H9 (cell line): ENCODE measurements around the gene ATG2B. TPM values are rescaled to one million over a fixed set of nuclear protein-coding genes. Genes with fewer than 3 reads are reported as not detected.

Experiments used
- DNase-seq: peaks from one replicate; pipeline ENCODE4 v3.0.0-alpha.2; 2017
- H2AFZ ChIP-seq: one replicate; pipeline ENCODE4 v1.6.1; 2013; ENCODE audit warnings: mild to moderate bottlenecking, low read length, control low read depth, moderate library complexity
- H2AK5ac ChIP-seq: 2 replicates; pipeline ENCODE4 v1.6.1; 2013; ENCODE audit warnings: low read length, control low read depth, mixed read lengths; ENCODE audit not compliant: insufficient read length
- H2BK120ac ChIP-seq: one replicate; pipeline ENCODE4 v1.6.1; 2013; ENCODE audit warnings: low read depth, mild to moderate bottlenecking, low read length, control low read depth, inconsistent platforms; ENCODE audit not compliant: poor library complexity, severe bottlenecking
- H2BK12ac ChIP-seq: 2 replicates; pipeline ENCODE4 v1.6.1; 2013; ENCODE audit warnings: low read length, control low read depth, mixed read lengths, low read depth; ENCODE audit not compliant: insufficient read length
- H2BK15ac ChIP-seq: 2 replicates; pipeline ENCODE4 v1.6.1; 2013; ENCODE audit warnings: low read depth, low read length, control low read depth
- H2BK20ac ChIP-seq: one replicate; pipeline ENCODE4 v1.6.1; 2013; ENCODE audit warnings: low read depth, mild to moderate bottlenecking, low read length, control low read depth, inconsistent platforms; ENCODE audit not compliant: poor library complexity, severe bottlenecking
- H2BK5ac ChIP-seq: 2 replicates; pipeline ENCODE4 v1.6.1; 2013; ENCODE audit warnings: low read length, control low read depth, mixed read lengths; ENCODE audit not compliant: insufficient read length
- H3K14ac ChIP-seq: 2 replicates; pipeline ENCODE4 v1.6.1; 2013; ENCODE audit warnings: low read length, control low read depth; ENCODE audit not compliant: insufficient read depth
- H3K18ac ChIP-seq: 2 replicates; pipeline ENCODE4 v1.6.1; 2013; ENCODE audit warnings: low read depth, mild to moderate bottlenecking, mixed read lengths, low read length, control low read depth; ENCODE audit not compliant: insufficient read length
- H3K23ac ChIP-seq: 2 replicates; pipeline ENCODE4 v1.6.1; 2013; ENCODE audit warnings: low read length, control low read depth, mixed read lengths, low read depth; ENCODE audit not compliant: insufficient read length
- H3K23me2 ChIP-seq: 2 replicates; pipeline ENCODE4 v1.6.1; 2013; ENCODE audit warnings: low read depth, mild to moderate bottlenecking, mixed read lengths, low read length, control low read depth; ENCODE audit not compliant: insufficient read length, poor library complexity, severe bottlenecking
- H3K27ac ChIP-seq: 2 replicates; pipeline ENCODE4 v1.5.1; 2013; ENCODE audit warnings: low read length, control low read depth, mixed read lengths, low read depth; ENCODE audit not compliant: insufficient read length
- H3K27me3 ChIP-seq: 2 replicates; pipeline ENCODE4 v1.6.1; 2013; ENCODE audit warnings: low read length, control low read depth, inconsistent platforms; ENCODE audit not compliant: insufficient read depth
- H3K4ac ChIP-seq: 2 replicates; pipeline ENCODE4 v1.6.1; 2013; ENCODE audit warnings: low read depth, mild to moderate bottlenecking, control low read depth, inconsistent platforms, low read length, moderate library complexity
- H3K4me1 ChIP-seq: 2 replicates; pipeline ENCODE4 v1.6.1; 2013; ENCODE audit warnings: low read length, control low read depth, inconsistent platforms; ENCODE audit not compliant: insufficient read depth
- H3K4me2 ChIP-seq: 2 replicates; pipeline ENCODE4 v1.6.1; 2013; ENCODE audit warnings: low read length, control low read depth, mixed read lengths; ENCODE audit not compliant: insufficient read length, insufficient read depth
- H3K56ac ChIP-seq: 2 replicates; pipeline ENCODE4 v1.6.1; 2013; ENCODE audit warnings: low read depth, mild to moderate bottlenecking, mixed read lengths, low read length, control low read depth; ENCODE audit not compliant: insufficient read length
- H3K79me1 ChIP-seq: 2 replicates; pipeline ENCODE4 v1.6.1; 2013; ENCODE audit warnings: low read depth, mild to moderate bottlenecking, moderate library complexity, low read length, control low read depth, inconsistent platforms; ENCODE audit not compliant: insufficient read depth, poor library complexity, severe bottlenecking
- H3K79me2 ChIP-seq: 2 replicates; pipeline ENCODE4 v1.6.1; 2013; ENCODE audit warnings: low read length, control low read depth, inconsistent platforms; ENCODE audit not compliant: insufficient read depth
- H3K9ac ChIP-seq: 2 replicates; pipeline ENCODE4 v1.6.1; 2013; ENCODE audit warnings: low read length, control low read depth, mixed read lengths; ENCODE audit not compliant: insufficient read length; ENCODE audit errors: extremely low read depth
- H3K9me3 ChIP-seq: one replicate; pipeline ENCODE4 v1.6.1; 2013; ENCODE audit warnings: low read depth, low read length, inconsistent platforms; ENCODE audit not compliant: control insufficient read depth
- H3T11ph ChIP-seq: one replicate; pipeline ENCODE4 v1.6.1; 2013; ENCODE audit warnings: mild to moderate bottlenecking, low read length, control low read depth, inconsistent platforms
- H4K20me1 ChIP-seq: one replicate; pipeline ENCODE4 v1.6.1; 2013; ENCODE audit not compliant: control insufficient read depth, insufficient read length, insufficient read depth
- H4K5ac ChIP-seq: 2 replicates; pipeline ENCODE4 v1.6.1; 2013; ENCODE audit warnings: low read depth, mild to moderate bottlenecking, mixed read lengths, low read length, control low read depth; ENCODE audit not compliant: insufficient read length
- H4K8ac ChIP-seq: replicated peaks from 2 replicates; pipeline ENCODE4 v1.6.1; 2013; ENCODE audit warnings: low read length, control low read depth, mixed read lengths, low read depth; ENCODE audit not compliant: insufficient read length
- H4K91ac ChIP-seq: 2 replicates; pipeline ENCODE4 v1.6.1; 2013; ENCODE audit warnings: low read depth, mild to moderate bottlenecking, moderate library complexity, mixed read lengths, low read length, control low read depth; ENCODE audit not compliant: insufficient read length
- H3K27ac Mint-ChIP-seq, 3 experiments: 2 replicates in 2 of 3; 3 replicates in 1 of 3; pipeline ENCODE4 v1.8.0; 2020 to 2021; ENCODE audit warnings: mixed read lengths in 3 of 3, mild to moderate bottlenecking in 1 of 3, moderate library complexity in 1 of 3
- H3K27me3 Mint-ChIP-seq: 2 replicates; pipeline ENCODE4 v1.8.0; 2021; ENCODE audit warnings: low read depth, mild to moderate bottlenecking, moderate library complexity, mixed read lengths
- H3K36me3 Mint-ChIP-seq, 3 experiments: 2 replicates in 2 of 3; 3 replicates in 1 of 3; pipeline ENCODE4 v1.8.0; 2020 to 2021; ENCODE audit warnings: low read depth in 3 of 3, mixed read lengths in 3 of 3; ENCODE audit not compliant: insufficient read depth in 1 of 3
- H3K4me1 Mint-ChIP-seq, 2 experiments: 2 replicates each; pipeline ENCODE4 v1.8.0; 2020; ENCODE audit warnings: mixed read lengths in 2 of 2
- H3K4me3 Mint-ChIP-seq, 2 experiments: 2 replicates in 1 of 2; 3 replicates in 1 of 2; pipeline ENCODE4 v1.8.0; 2020 to 2021; ENCODE audit warnings: mild to moderate bottlenecking in 2 of 2, mixed read lengths in 2 of 2, moderate library complexity in 1 of 2
- H3K9me3 Mint-ChIP-seq, 2 experiments: 2 replicates in 1 of 2; 3 replicates in 1 of 2; pipeline ENCODE4 v1.8.0; 2020; ENCODE audit warnings: mild to moderate bottlenecking in 2 of 2, mixed read lengths in 2 of 2, moderate library complexity in 1 of 2
- CTCF ChIP-seq: fragments of 200-600 bp; sonication (generic); conservative IDR thresholded peaks from 3 replicates; pipeline ENCODE4 v1.8.0; 2021; ENCODE audit warnings: antibody characterized with exemption, mild to moderate bottlenecking
- WGBS: extraction: QIAGEN DNeasy Blood & Tissue Kit; methylation state at CpG from one replicate; pipeline ENCODE4 v1.1.7; 2013; ENCODE audit warnings: missing lambda C conversion rate, low lambda C conversion rate, mixed read lengths; ENCODE audit not compliant: insufficient read length; ENCODE audit errors: extremely low coverage; 5-methylcytosine and 5-hydroxymethylcytosine counted together
- total RNA-seq: library from RNA; stranded (reverse); gene quantifications from 2 replicates; pipeline ENCODE4 v1.2.1, GENCODE V29; 2021

ATG2B gene
- total RNA-seq, 1 experiment from 2014 or later = 12.6 TPM

GRCh38 chr14:96251656-96252155 lies 111.4 kb downstream of the ATG2B start:
- peaks cover 19 to 22% of the 10 kb centered on the region in 2 experiments for H3K4me1 Mint-ChIP-seq
- H3K27ac Mint-ChIP-seq = peak overlapping the region in 2 of 3 experiments; percentile 10 to 32; a peak in 1 of 7 replicates
- Histone ChIP-seq H4K8ac (no peak overlapping the region), H2BK12ac (no peak overlapping the region), H3K27ac (no peak overlapping the region), H4K5ac (no peak overlapping the region), H3K27me3 (no peaks in the 10 kb centered on the region), H3T11ph (no peak overlapping the region), H2AFZ (no peak overlapping the region), H3K9me3 (no peaks in the 10 kb centered on the region), H3K56ac (no peak overlapping the region), H3K4ac (no peak overlapping the region), H2BK15ac (no peak overlapping the region), H3K23ac (no peak overlapping the region), H3K79me1 (no peaks in the 10 kb centered on the region), H2BK20ac (no peak overlapping the region), H2AK5ac (no peak overlapping the region), H3K9ac (no peak overlapping the region), H3K79me2 (no peaks in the 10 kb centered on the region), H3K14ac (no peak overlapping the region), H2BK5ac (no peak overlapping the region), H3K4me2 (no peak overlapping the region), H4K91ac (no peak overlapping the region), H4K20me1 (no peaks in the 10 kb centered on the region), H2BK120ac (no peak overlapping the region), H3K18ac (no peak overlapping the region), H3K4me1 (peaks cover 3% of the 10 kb centered on the region; the same call in 1 of the 2 replicates), H3K23me2 (no peaks in the 10 kb centered on the region)
- H3K27me3 Mint-ChIP-seq = peaks cover 10% of the 10 kb centered on the region
- no peak overlapping the region; a peak in 1 of 5 replicates for H3K4me3 Mint-ChIP-seq
- no CpG with 5 or more reads among the region's 4 CpGs for WGBS
- TF ChIP-seq CTCF = no peak
- H3K36me3 Mint-ChIP-seq = no peaks in the 10 kb centered on the region; a peak in 1 of 7 replicates
- H3K9me3 Mint-ChIP-seq = no peaks in the 10 kb centered on the region; a peak in 1 of 5 replicates
- no peak for DNase-seq
